Ecto neural progenitor cell (in vitro differentiated cells): ENCODE measurements around the gene GP9.
"Not testable (repeated sequence)": the region's sequence is repeated elsewhere in the genome, so short reads cannot be mapped to it uniquely, and the experiment has no call there.

Experiments used
- DNase-seq: peaks from one replicate; pipeline ENCODE4 v3.0.0-alpha.2; 2018; ENCODE audit warnings: low spot score

Gene GP9

GRCh38 chr3:129070086-129070885, 9.7 kb downstream of the GP9 start:
- no peak for DNase-seq

DNA sequence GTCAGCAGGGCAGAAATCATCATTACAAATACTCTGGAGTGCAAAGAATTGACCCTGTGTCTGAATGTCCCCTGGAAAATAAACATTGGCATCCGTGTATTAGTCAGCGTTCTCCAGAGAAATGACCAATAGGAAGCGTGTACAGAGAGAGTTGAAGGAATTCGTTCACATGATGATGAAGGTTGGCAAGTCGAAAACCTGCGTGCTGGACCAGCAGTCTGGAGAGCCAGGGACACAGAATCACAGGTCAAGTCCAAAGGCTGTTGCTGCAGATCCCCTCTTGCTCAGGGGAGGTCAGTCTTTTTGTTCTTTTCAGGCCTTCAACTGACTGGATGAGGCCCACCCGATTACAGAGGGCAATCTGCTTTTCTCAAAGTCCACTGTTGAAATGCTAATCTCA, 16.6 kb downstream of the GP9 start:
- DNase-seq, result no peak

- no peak for DNase-seq
Observed at GRCh38 chr3:129078510-129078909, 17.9 kb downstream of the GP9 start.

DNA sequence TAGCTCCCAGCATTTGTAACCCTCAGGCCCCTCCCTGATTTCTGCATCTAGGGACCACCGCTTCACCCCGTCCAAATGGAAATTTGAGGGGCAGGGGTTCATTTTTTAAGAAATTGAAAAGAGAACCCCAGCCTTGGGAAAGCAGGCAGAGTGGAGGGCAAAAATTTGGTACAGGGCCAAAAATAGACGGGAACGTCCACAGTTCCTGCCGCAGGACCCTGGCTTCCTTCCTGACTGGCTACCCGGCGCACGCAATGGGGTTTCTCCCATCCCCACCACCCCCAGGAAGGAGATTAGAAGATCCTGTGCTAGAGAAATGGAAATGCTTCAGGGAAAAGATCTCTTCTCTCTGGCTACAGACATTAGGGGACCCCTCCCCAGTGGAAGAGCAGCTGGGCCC, 20.9 kb downstream of the GP9 start:
- no peak for DNase-seq

- no peak for DNase-seq
Observed at GRCh38 chr3:129082026-129082425, 21.4 kb downstream of the GP9 start.

DNA sequence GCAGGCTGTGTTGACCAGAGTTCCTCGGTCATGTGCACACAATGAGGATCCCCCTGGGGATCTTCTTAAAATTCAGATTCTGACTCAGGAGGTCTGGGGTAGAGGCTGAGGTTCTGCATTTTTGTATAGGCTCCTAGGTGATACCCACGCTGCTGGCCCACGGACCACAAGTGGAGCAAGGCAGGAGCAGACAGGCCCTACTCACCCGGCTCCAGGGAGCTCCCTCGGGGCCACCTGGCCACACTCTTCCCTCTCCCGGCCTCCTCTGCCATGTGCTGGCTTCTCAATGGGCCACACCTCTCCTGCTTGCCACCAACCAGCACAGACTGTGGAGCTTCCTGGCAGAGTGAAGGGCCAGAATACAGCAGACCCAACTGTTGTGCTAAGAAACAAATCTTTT, 23.9 kb downstream of the GP9 start:
- DNase-seq, result no peak

GRCh38 chr3:129085165-129085715, 24.7 kb downstream of the GP9 start:
- DNase-seq, result no peak

GRCh38 chr3:129085818-129086217, 25.2 kb downstream of the GP9 start:
- no peak for DNase-seq

GRCh38 chr3:129087138-129087702, 26.6 kb downstream of the GP9 start:
- no peak for DNase-seq

DNA sequence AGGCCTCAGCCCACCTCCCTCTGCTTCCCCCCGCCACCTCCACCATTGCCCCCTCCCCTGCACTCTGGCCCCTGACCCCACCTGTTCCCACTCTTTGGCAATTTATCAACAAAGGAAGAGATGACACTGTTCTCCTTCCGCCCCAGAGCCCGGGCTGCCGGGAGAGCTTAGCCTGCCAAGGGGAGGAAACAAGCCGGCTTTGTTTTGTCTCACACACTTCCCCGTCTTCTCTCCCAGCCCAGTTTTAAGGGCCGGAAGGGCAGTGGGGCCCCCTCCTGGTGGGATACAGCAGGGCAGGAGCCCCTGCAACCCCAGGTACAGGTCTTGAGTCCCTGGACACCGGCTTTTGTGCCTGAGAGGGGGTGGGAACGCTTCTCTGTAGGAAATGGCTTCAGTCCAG, 27.3 kb downstream of the GP9 start:
- DNase-seq, result not testable (repeated sequence)

DNA sequence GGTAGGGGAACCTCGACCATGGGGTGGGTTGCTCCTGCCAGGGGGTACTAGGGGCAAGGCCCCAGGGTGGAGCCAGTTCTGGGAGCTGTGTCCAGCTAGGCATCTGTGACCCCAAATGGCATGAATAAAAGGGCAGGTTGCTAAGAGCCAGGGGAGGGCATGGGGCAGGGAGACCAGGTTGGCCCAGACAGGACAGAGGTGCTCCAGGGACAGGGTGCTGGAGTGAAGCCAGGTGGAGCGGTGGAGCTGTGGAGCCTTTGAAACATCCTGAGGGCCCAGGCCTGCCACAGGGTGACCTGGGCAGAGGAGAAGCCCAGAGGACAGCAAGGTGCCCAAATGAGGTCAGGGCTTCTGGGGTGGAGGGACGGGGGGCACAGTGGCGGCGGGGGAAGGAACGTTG, 27.7 kb downstream of the GP9 start:
- not testable (repeated sequence) for DNase-seq

GRCh38 chr3:129095285-129095684, 34.7 kb downstream of the GP9 start:
- DNase-seq, result no peak

GRCh38 chr3:129100274-129100673, 39.7 kb downstream of the GP9 start:
- DNase-seq, result no peak

- DNase-seq, result no peak
Observed at GRCh38 chr3:129101370-129102138, 41.0 kb downstream of the GP9 start.

DNA sequence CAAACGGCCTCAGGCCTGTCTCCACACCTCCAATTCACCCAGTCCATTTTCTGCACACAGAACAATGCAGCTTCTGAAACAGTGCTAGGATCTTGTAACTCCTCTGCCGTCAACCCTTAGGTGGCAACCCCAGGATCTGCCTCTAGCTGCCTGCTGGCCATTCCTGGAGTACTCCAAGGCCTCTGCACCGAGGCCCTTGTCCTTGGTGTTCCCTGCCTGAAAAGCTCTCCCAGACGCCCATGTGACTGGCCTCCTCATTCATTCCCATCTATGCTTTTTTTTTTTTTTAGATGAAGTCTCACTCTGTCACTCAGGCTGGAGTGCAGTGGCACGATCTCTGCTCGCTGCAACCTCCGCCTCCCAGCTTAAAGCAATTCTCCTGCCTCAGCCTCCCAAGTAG, 42.7 kb downstream of the GP9 start:
- DNase-seq, result no peak

DNA sequence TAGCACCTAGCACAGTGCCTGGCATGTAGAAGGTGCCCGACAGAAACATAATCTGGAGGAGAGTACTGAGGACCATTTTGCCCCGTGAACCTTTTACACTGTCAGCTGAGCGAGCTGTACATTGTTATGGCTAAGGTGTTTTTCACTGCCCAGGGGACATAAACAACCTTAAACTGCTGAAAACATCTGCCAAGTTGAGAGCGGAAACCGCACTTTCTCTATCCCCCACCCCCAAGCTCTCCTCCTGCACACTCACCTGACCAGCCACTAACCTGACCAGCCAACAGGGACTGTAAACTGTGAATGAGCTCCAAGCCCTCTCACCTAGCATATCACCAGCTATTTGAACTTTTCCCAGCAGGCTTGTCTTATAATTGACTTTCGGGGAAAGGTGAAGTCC, 43.5 kb downstream of the GP9 start:
- DNase-seq, result no peak

DNA sequence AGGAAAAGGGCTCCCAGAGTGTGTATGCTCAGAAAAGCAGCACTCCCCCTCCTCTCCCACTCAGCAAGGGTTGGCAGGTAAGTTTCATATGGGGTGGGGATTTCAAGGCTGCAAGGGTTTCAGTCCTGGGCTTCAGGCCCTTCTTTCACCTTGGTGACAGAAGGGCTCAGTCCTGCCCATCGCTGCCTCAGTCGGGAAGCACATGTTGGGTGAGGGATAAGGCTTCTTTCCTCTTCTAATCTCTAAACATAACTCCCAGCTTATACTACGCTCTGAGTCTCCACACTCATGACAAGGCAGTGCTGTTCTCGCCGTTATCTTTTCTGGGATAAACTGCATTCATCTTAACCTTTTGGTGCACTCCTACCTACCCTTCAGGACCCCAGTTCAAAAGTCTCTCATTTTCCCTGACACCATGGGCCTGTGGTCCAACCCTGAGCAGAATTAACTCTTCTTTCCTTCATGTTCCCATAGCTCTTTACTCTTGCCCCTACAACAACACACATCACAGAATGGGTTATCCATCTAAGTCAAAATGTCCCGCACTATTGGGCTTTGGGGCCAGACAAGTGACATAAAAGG, 44.0 kb downstream of the GP9 start:
- DNase-seq, result no peak

GRCh38 chr3:129105862-129106261, 45.3 kb downstream of the GP9 start:
- no peak for DNase-seq

GRCh38 chr3:129106320-129106719, 45.7 kb downstream of the GP9 start:
- DNase-seq, result no peak

- DNase-seq, result no peak
Observed at GRCh38 chr3:129106866-129107565, 46.4 kb downstream of the GP9 start.

- no peak for DNase-seq
Observed at GRCh38 chr3:129107793-129108192, 47.2 kb downstream of the GP9 start.
